Measurements from ENCODE around the gene GPR183.

Gene GPR183

GRCh38 chr13:99295488-99296252 lies 11.5 kb downstream of the GPR183 start:
- H4K20me1 ChIP-seq (ENCODE audit: low read depth, low read length): peaks cover 4% of the 10 kb centered on the region
- no peaks in the 10 kb centered on the region for H3K79me2 ChIP-seq (ENCODE audit: insufficient read depth, low read length)
- no peak overlapping the region for H3K4me3 ChIP-seq (ENCODE audit: insufficient read depth, low read length, poor library complexity, severe bottlenecking)
- no peak overlapping the region for H3K4me2 ChIP-seq (ENCODE audit: low read depth, low read length, poor library complexity, severe bottlenecking)
- no peak overlapping the region for H3K27ac ChIP-seq (ENCODE audit: low read depth, low read length)
- no peak for TF ChIP-seq EZH2phosphoT487 (conservative IDR thresholded peaks at IDR 0.05; ENCODE audit: low read length)
- TF ChIP-seq, protein P1, sequence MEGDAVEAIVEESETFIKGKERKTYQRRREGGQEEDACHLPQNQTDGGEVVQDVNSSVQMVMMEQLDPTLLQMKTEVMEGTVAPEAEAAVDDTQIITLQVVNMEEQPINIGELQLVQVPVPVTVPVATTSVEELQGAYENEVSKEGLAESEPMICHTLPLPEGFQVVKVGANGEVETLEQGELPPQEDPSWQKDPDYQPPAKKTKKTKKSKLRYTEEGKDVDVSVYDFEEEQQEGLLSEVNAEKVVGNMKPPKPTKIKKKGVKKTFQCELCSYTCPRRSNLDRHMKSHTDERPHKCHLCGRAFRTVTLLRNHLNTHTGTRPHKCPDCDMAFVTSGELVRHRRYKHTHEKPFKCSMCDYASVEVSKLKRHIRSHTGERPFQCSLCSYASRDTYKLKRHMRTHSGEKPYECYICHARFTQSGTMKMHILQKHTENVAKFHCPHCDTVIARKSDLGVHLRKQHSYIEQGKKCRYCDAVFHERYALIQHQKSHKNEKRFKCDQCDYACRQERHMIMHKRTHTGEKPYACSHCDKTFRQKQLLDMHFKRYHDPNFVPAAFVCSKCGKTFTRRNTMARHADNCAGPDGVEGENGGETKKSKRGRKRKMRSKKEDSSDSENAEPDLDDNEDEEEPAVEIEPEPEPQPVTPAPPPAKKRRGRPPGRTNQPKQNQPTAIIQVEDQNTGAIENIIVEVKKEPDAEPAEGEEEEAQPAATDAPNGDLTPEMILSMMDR (IDR thresholded peaks at IDR 0.05; ENCODE audit: insufficient read depth, low read length, poor library complexity, severe bottlenecking): no peak
- H3F3A ChIP-seq (ENCODE audit: insufficient read depth): no peaks in the 10 kb centered on the region
- no peaks in the 10 kb centered on the region for H3K36me3 ChIP-seq (ENCODE audit: low read length)
- H2AFZ ChIP-seq (ENCODE audit: low read depth, low read length, severe bottlenecking): no peak overlapping the region
- no peaks in the 10 kb centered on the region for H3K27me3 ChIP-seq (ENCODE audit: low read length)
- no peak overlapping the region for H3K9ac ChIP-seq (ENCODE audit: low read length)
- H3K9me3 ChIP-seq (ENCODE audit: insufficient read depth, low read length): no peaks in the 10 kb centered on the region
- H3K9me2 ChIP-seq (replicated peaks; ENCODE audit: insufficient read depth, low read length): no peaks in the 10 kb centered on the region

DNA sequence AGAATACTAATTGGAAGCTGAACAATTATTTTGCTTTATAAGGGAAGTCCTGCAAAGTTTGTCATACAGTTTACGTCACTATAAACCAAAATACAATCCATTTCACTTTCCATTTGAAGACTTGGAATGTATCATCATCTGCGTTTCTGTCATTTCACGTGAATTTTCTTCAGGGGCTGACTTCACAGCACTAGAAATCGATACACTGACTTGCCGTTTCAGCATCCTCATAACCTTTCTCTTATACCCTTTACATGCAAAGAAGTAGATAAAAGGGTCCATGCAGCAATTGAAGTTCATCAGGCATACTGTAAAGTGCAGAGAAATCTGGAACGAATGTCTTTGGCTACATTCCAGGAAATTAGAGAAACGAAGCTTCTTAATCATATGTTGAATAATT lies 12.2 kb downstream of the GPR183 start:
- Histone ChIP-seq H3K9ac (ENCODE audit: low read length) (no peak overlapping the region), H3F3A (ENCODE audit: insufficient read depth) (no peaks in the 10 kb centered on the region), H3K4me2 (ENCODE audit: low read depth, low read length, poor library complexity, severe bottlenecking) (no peak overlapping the region), H3K36me3 (ENCODE audit: low read length) (no peaks in the 10 kb centered on the region), H2AFZ (ENCODE audit: low read depth, low read length, severe bottlenecking) (no peak overlapping the region), H3K27ac (ENCODE audit: low read depth, low read length) (no peak overlapping the region), H3K79me2 (ENCODE audit: insufficient read depth, low read length) (no peaks in the 10 kb centered on the region), H3K4me3 (ENCODE audit: insufficient read depth, low read length, poor library complexity, severe bottlenecking) (no peak overlapping the region), H3K9me2 (replicated peaks; ENCODE audit: insufficient read depth, low read length) (no peaks in the 10 kb centered on the region), H3K27me3 (ENCODE audit: low read length) (no peaks in the 10 kb centered on the region), H4K20me1 (ENCODE audit: low read depth, low read length) (peaks cover 4% of the 10 kb centered on the region), H3K9me3 (ENCODE audit: insufficient read depth, low read length) (no peaks in the 10 kb centered on the region)
- no peak for TF ChIP-seq EZH2phosphoT487 (conservative IDR thresholded peaks at IDR 0.05; ENCODE audit: low read length)
- TF ChIP-seq, protein P1 (IDR thresholded peaks at IDR 0.05; ENCODE audit: insufficient read depth, low read length, poor library complexity, severe bottlenecking): no peak

DNA sequence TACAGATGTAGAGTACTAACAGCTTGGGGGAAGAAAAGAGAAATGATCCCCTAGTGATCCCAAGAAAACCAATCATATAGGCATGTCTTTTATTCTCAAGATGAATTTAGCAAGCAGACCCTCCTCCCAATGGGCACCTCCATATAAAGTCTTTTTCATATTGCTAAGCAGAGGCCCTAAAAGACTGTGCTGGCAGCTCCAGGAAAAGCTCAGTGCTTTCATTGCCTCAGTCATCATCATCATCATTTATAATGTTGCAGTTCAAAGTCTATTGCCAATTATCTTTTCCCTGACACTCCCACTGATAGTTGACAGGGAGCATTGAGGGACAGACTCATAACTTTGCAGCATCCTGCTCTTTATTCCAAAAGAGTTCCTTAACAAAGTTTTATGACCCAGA lies 13.0 kb downstream of the GPR183 start:
- Histone ChIP-seq H3K9me3 (ENCODE audit: insufficient read depth, low read length) (no peaks in the 10 kb centered on the region), H3K4me2 (ENCODE audit: low read depth, low read length, poor library complexity, severe bottlenecking) (no peak overlapping the region)

More for the DNA sequence above, 13.0 kb downstream of the GPR183 start:
- Histone ChIP-seq H2AFZ (ENCODE audit: low read depth, low read length, severe bottlenecking) (no peak overlapping the region), H3K36me3 (ENCODE audit: low read length) (no peaks in the 10 kb centered on the region), H4K20me1 (ENCODE audit: low read depth, low read length) (peaks cover 3% of the 10 kb centered on the region), H3K27me3 (ENCODE audit: low read length) (no peaks in the 10 kb centered on the region), H3K9me2 (replicated peaks; ENCODE audit: insufficient read depth, low read length) (no peaks in the 10 kb centered on the region), H3K9ac (ENCODE audit: low read length) (no peak overlapping the region), H3K27ac (ENCODE audit: low read depth, low read length) (no peak overlapping the region), H3F3A (ENCODE audit: insufficient read depth) (no peaks in the 10 kb centered on the region), H3K79me2 (ENCODE audit: insufficient read depth, low read length) (no peaks in the 10 kb centered on the region), H3K4me3 (ENCODE audit: insufficient read depth, low read length, poor library complexity, severe bottlenecking) (no peak overlapping the region)
- no peak for TF ChIP-seq EZH2phosphoT487 (conservative IDR thresholded peaks at IDR 0.05; ENCODE audit: low read length)
- TF ChIP-seq, protein P1 (IDR thresholded peaks at IDR 0.05; ENCODE audit: insufficient read depth, low read length, poor library complexity, severe bottlenecking): no peak
